ENCODE results near the gene EPB41L4A. TPM values are rescaled to one million over a fixed set of nuclear protein-coding genes. Genes with fewer than 3 reads are reported as not detected.
A peak's percentile ranks its signal among the peaks of the same experiment; 100 is the strongest.

The EPB41L4A gene
- total RNA-seq, 2 experiments from 2014 or later, result 1.0 TPM; not detected in 1

- ChIA-PET POLR2A (no interaction called here), CTCF (interaction anchor here (0.6 to 2.7 kb wide), 12 partner anchors 11 to 260 kb away, joined by 3 to 20 read pairs (median 3); no protein-coding TSS in a partner anchor)
- DNase-seq (peak; percentile 50), ATAC-seq (peak; percentile 72)
- Mint-ChIP-seq H3K27ac (no peak overlapping the region), H3K4me1 (ENCODE audit: low read depth) (peaks cover 19% of the 10 kb centered on the region), H3K27me3 (ENCODE audit: low read depth) (peaks cover 45% of the 10 kb centered on the region), H3K9me3 (ENCODE audit: insufficient read depth) (no peaks in the 10 kb centered on the region), H3K36me3 (ENCODE audit: low read depth) (no peaks in the 10 kb centered on the region), H3K4me3 (peak overlapping the region; percentile 41)
Observed at GRCh38 chr5:112419986-112420864, 1.1 kb upstream of the EPB41L4A start.

GRCh38 chr5:112418659-112419163 is 366 bp downstream of the EPB41L4A start:
- no peaks in the 10 kb centered on the region for H3K9me3 Mint-ChIP-seq (ENCODE audit: insufficient read depth)
- no peak overlapping the region for H3K27ac Mint-ChIP-seq
- H3K4me1 Mint-ChIP-seq (ENCODE audit: low read depth), result peaks cover 19% of the 10 kb centered on the region
- ChIA-PET POLR2A (no interaction called here), CTCF (no interaction called here)
- H3K4me3 Mint-ChIP-seq, result peak overlapping the region; percentile 62
- ATAC-seq (no peak), DNase-seq (no peak)
- no peaks in the 10 kb centered on the region for H3K36me3 Mint-ChIP-seq (ENCODE audit: low read depth)
- peaks cover 52% of the 10 kb centered on the region for H3K27me3 Mint-ChIP-seq (ENCODE audit: low read depth)

- H3K36me3 Mint-ChIP-seq (ENCODE audit: low read depth), result no peaks in the 10 kb centered on the region
- DNase-seq, result peak; percentile 65
- peaks cover 56% of the 10 kb centered on the region for H3K27me3 Mint-ChIP-seq (ENCODE audit: low read depth)
- peaks cover 19% of the 10 kb centered on the region for H3K4me1 Mint-ChIP-seq (ENCODE audit: low read depth)
- POLR2A ChIA-PET, result no interaction called here
- peak overlapping the region; percentile 62 for H3K4me3 Mint-ChIP-seq
- peak; percentile 57 for ATAC-seq
- peak overlapping the region; percentile 3 for H3K27ac Mint-ChIP-seq
- H3K9me3 Mint-ChIP-seq (ENCODE audit: insufficient read depth), result no peaks in the 10 kb centered on the region
- CTCF ChIA-PET, result no interaction called here
Observed at GRCh38 chr5:112417931-112418658, 982 bp downstream of the EPB41L4A start.

- peaks cover 54% of the 10 kb centered on the region for H3K27me3 Mint-ChIP-seq (ENCODE audit: low read depth)
Observed at GRCh38 chr5:112415552-112415951, 3.5 kb downstream of the EPB41L4A start.

GRCh38 chr5:112413611-112414010 is 5.5 kb downstream of the EPB41L4A start:
- H3K27me3 Mint-ChIP-seq (ENCODE audit: low read depth), result peaks cover 48% of the 10 kb centered on the region
- H3K4me3 Mint-ChIP-seq, result no peak overlapping the region
- ChIA-PET CTCF (interaction anchor here (1.4 kb wide), 1 partner anchor 238 kb away, joined by 4 read pairs; no protein-coding TSS in a partner anchor), POLR2A (no interaction called here)
- H3K4me1 Mint-ChIP-seq (ENCODE audit: low read depth), result peaks cover 9% of the 10 kb centered on the region
- H3K36me3 Mint-ChIP-seq (ENCODE audit: low read depth), result no peaks in the 10 kb centered on the region
- DNase-seq (no peak), ATAC-seq (no peak)
- H3K27ac Mint-ChIP-seq, result no peak overlapping the region
- no peaks in the 10 kb centered on the region for H3K9me3 Mint-ChIP-seq (ENCODE audit: insufficient read depth)

More at GRCh38 chr5:112415552-112415951, 3.5 kb downstream of the EPB41L4A start:
- Mint-ChIP-seq H3K27ac (no peak overlapping the region), H3K4me3 (no peak overlapping the region), H3K9me3 (ENCODE audit: insufficient read depth) (no peaks in the 10 kb centered on the region), H3K36me3 (ENCODE audit: low read depth) (no peaks in the 10 kb centered on the region), H3K4me1 (ENCODE audit: low read depth) (peaks cover 19% of the 10 kb centered on the region)
- ATAC-seq, result no peak
- no peak for DNase-seq
- CTCF ChIA-PET, result no interaction called here
- POLR2A ChIA-PET, result no interaction called here

- no peak overlapping the region for H3K27ac Mint-ChIP-seq
- H3K4me3 Mint-ChIP-seq, result no peak overlapping the region
- no peaks in the 10 kb centered on the region for H3K4me1 Mint-ChIP-seq (ENCODE audit: low read depth)
- ATAC-seq (no peak), DNase-seq (no peak)
- ChIA-PET CTCF (no interaction called here), POLR2A (no interaction called here)
- H3K36me3 Mint-ChIP-seq (ENCODE audit: low read depth), result no peaks in the 10 kb centered on the region
- H3K27me3 Mint-ChIP-seq (ENCODE audit: low read depth), result peaks cover 36% of the 10 kb centered on the region
- H3K9me3 Mint-ChIP-seq (ENCODE audit: insufficient read depth), result no peaks in the 10 kb centered on the region
Observed at GRCh38 chr5:112412346-112412745, 6.7 kb downstream of the EPB41L4A start.

GRCh38 chr5:112411903-112412302 is 7.2 kb downstream of the EPB41L4A start:
- H3K4me3 Mint-ChIP-seq, result no peak overlapping the region
- H3K9me3 Mint-ChIP-seq (ENCODE audit: insufficient read depth), result no peaks in the 10 kb centered on the region
- POLR2A ChIA-PET, result no interaction called here
- CTCF ChIA-PET, result no interaction called here
- H3K27me3 Mint-ChIP-seq (ENCODE audit: low read depth), result peaks cover 33% of the 10 kb centered on the region
- no peaks in the 10 kb centered on the region for H3K36me3 Mint-ChIP-seq (ENCODE audit: low read depth)
- H3K4me1 Mint-ChIP-seq (ENCODE audit: low read depth), result no peaks in the 10 kb centered on the region
- DNase-seq (no peak), ATAC-seq (no peak)
- H3K27ac Mint-ChIP-seq, result no peak overlapping the region

- ATAC-seq, result no peak
- Mint-ChIP-seq H3K36me3 (ENCODE audit: low read depth) (no peaks in the 10 kb centered on the region), H3K27ac (no peak overlapping the region), H3K4me3 (no peak overlapping the region), H3K9me3 (ENCODE audit: insufficient read depth) (no peaks in the 10 kb centered on the region), H3K4me1 (ENCODE audit: low read depth) (no peaks in the 10 kb centered on the region), H3K27me3 (ENCODE audit: low read depth) (peaks cover 18% of the 10 kb centered on the region)
- no peak for DNase-seq
- CTCF ChIA-PET, result no interaction called here
- POLR2A ChIA-PET, result no interaction called here
Observed at GRCh38 chr5:112407666-112408065, 11.4 kb downstream of the EPB41L4A start.

GRCh38 chr5:112407240-112407639 is 11.8 kb downstream of the EPB41L4A start:
- Mint-ChIP-seq H3K4me1 (ENCODE audit: low read depth) (no peaks in the 10 kb centered on the region), H3K27me3 (ENCODE audit: low read depth) (peaks cover 15% of the 10 kb centered on the region), H3K4me3 (no peak overlapping the region), H3K36me3 (ENCODE audit: low read depth) (no peaks in the 10 kb centered on the region), H3K9me3 (ENCODE audit: insufficient read depth) (no peaks in the 10 kb centered on the region), H3K27ac (no peak overlapping the region)
- ChIA-PET CTCF (no interaction called here), POLR2A (no interaction called here)
- ATAC-seq (no peak), DNase-seq (no peak)

- Mint-ChIP-seq H3K4me3 (no peak overlapping the region), H3K27me3 (ENCODE audit: low read depth) (peaks cover 10% of the 10 kb centered on the region), H3K27ac (no peak overlapping the region), H3K4me1 (ENCODE audit: low read depth) (no peaks in the 10 kb centered on the region), H3K36me3 (ENCODE audit: low read depth) (no peaks in the 10 kb centered on the region), H3K9me3 (ENCODE audit: insufficient read depth) (no peaks in the 10 kb centered on the region)
- POLR2A ChIA-PET, result no interaction called here
- CTCF ChIA-PET, result no interaction called here
- ATAC-seq (no peak), DNase-seq (no peak)
Observed at GRCh38 chr5:112403069-112403468, 16.0 kb downstream of the EPB41L4A start.

- no peak for ATAC-seq
- Mint-ChIP-seq H3K27me3 (ENCODE audit: low read depth) (peaks cover 10% of the 10 kb centered on the region), H3K4me1 (ENCODE audit: low read depth) (no peaks in the 10 kb centered on the region), H3K9me3 (ENCODE audit: insufficient read depth) (no peaks in the 10 kb centered on the region), H3K36me3 (ENCODE audit: low read depth) (no peaks in the 10 kb centered on the region), H3K4me3 (no peak overlapping the region), H3K27ac (no peak overlapping the region)
- CTCF ChIA-PET, result no interaction called here
- POLR2A ChIA-PET, result no interaction called here
- DNase-seq, result no peak
Observed at GRCh38 chr5:112401924-112402323, 17.2 kb downstream of the EPB41L4A start.

GRCh38 chr5:112397690-112398089 is 21.4 kb downstream of the EPB41L4A start:
- no peaks in the 10 kb centered on the region for H3K36me3 Mint-ChIP-seq (ENCODE audit: low read depth)
- peaks cover 11% of the 10 kb centered on the region for H3K27me3 Mint-ChIP-seq (ENCODE audit: low read depth)
- H3K4me3 Mint-ChIP-seq, result no peak overlapping the region
- no peak for DNase-seq
- ChIA-PET CTCF (no interaction called here), POLR2A (no interaction called here)
- no peak for ATAC-seq
- no peaks in the 10 kb centered on the region for H3K9me3 Mint-ChIP-seq (ENCODE audit: insufficient read depth)
- H3K4me1 Mint-ChIP-seq (ENCODE audit: low read depth), result no peaks in the 10 kb centered on the region
- H3K27ac Mint-ChIP-seq, result no peak overlapping the region

Data from activated CD8-positive, alpha-beta T cell treated with anti-CD3 and anti-CD28 coated beads, Interleukin-2, amount 10 ng/mL, durations not matched to agents 7 days and 5 days (primary cell).